BJ (cell line): Measurements from ENCODE around the gene SNX30. TPM values are rescaled to one million over a fixed set of nuclear protein-coding genes. Genes with fewer than 3 reads are reported as not detected.

Experiments
- CTCF ChIA-PET: fragments of 350-600 bp; formaldehyde crosslinking; extraction: SDS; loops from one replicate; lab custom pipeline; 2021; ENCODE audit warnings: antibody characterized with exemption, inconsistent platforms; lab: Yijun Ruan, JAX
- POLR2A ChIA-PET: fragments of 300-600 bp; sonication (Branson Sonifier 250); formaldehyde crosslinking; extraction: SDS; loops from one replicate; lab custom pipeline; 2021; ENCODE audit warnings: antibody characterized with exemption; lab: Charles Lee
- DNase-seq: peaks from one replicate; pipeline ENCODE4 v3.0.0-alpha.2; 2011; ENCODE audit warnings: low read depth
- H3K27me3 ChIP-seq: 2 replicates; pipeline ENCODE4 v1.6.0; 2011; ENCODE audit warnings: low read length; ENCODE audit not compliant: control insufficient read depth, insufficient read depth
- H3K36me3 ChIP-seq: 2 replicates; pipeline ENCODE4 v1.5.1; 2011; ENCODE audit warnings: low read length; ENCODE audit not compliant: control insufficient read depth, insufficient read depth
- H3K4me3 ChIP-seq: 2 replicates; pipeline ENCODE4 v1.5.1; 2011; ENCODE audit warnings: low read depth, mild to moderate bottlenecking, control low read depth, low read length
- polyA plus RNA-seq: library from polyadenylated mRNA; depleted of rRNA; stranded (reverse); fragments of >200 nt; gene quantifications from 2 replicates; pipeline ENCODE4 v1.2.3, GENCODE V29; 2011
- TF ChIP-seq, protein P1 (sequence below): IDR thresholded peaks from 2 replicates; pipeline ENCODE4 v1.5.1; 2011; ENCODE audit warnings: low read depth, mild to moderate bottlenecking, control low read depth, inconsistent platforms, low read length, moderate library complexity; ENCODE audit not compliant: insufficient read depth

SNX30 gene
- polyA plus RNA-seq, 1 experiment, result 6.1 TPM

DNA sequence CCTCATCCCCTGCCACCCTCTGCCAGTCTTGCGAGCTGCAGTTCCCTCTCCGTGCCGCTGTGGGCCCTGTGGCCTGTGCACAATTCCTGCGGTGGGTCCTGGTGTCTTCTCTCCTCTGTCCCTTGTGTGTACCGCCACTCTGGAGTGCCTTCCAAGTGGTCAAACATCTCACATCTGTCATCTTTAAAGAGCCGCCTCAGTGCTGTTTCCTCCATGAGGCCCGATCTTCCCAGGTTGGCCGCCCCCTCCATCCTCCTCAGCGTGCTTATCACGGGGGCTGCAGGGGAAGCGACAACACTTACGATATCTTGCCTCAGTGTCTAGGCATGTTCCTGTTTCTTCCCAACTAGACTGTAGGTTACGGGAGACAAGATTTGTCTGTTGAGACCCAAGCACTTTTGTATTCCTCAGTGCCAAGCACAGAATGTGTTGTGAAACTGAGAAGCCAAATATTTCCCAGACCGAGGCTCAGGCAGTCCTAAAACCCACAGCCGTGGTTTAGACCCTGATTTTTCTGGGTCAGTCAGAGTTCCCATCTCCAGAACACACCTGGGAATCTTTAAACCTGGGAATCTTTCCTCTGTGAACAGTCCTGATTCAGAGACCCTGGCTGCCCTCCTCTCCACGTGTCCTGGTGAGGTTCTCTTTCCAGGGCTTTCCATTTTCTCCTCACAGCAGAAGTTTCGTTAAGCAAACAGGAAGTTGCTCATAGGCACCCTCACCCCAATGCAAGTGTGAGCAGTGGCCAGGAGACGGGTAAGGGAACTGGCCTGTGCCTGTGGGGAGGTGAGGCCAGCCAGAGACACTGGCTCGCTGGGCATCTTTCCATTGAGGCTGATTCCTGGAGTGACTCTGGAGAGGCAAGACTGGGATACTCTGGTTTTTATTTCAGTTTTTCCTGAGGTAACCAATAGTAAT is 111.3 kb downstream of the SNX30 start:
- no peak for DNase-seq
- no peaks in the 10 kb centered on the region for H3K27me3 ChIP-seq
- TF ChIP-seq, protein P1, sequence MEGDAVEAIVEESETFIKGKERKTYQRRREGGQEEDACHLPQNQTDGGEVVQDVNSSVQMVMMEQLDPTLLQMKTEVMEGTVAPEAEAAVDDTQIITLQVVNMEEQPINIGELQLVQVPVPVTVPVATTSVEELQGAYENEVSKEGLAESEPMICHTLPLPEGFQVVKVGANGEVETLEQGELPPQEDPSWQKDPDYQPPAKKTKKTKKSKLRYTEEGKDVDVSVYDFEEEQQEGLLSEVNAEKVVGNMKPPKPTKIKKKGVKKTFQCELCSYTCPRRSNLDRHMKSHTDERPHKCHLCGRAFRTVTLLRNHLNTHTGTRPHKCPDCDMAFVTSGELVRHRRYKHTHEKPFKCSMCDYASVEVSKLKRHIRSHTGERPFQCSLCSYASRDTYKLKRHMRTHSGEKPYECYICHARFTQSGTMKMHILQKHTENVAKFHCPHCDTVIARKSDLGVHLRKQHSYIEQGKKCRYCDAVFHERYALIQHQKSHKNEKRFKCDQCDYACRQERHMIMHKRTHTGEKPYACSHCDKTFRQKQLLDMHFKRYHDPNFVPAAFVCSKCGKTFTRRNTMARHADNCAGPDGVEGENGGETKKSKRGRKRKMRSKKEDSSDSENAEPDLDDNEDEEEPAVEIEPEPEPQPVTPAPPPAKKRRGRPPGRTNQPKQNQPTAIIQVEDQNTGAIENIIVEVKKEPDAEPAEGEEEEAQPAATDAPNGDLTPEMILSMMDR, result no peak
- ChIA-PET CTCF (interaction anchor here (1.3 kb wide), 1 partner anchor 26 kb away, joined by 3 read pairs; no protein-coding TSS in a partner anchor), POLR2A (no interaction called here)
- no peak overlapping the region for H3K4me3 ChIP-seq
- peaks cover 5% of the 10 kb centered on the region; the same call in 1 of the 2 replicates for H3K36me3 ChIP-seq

DNA sequence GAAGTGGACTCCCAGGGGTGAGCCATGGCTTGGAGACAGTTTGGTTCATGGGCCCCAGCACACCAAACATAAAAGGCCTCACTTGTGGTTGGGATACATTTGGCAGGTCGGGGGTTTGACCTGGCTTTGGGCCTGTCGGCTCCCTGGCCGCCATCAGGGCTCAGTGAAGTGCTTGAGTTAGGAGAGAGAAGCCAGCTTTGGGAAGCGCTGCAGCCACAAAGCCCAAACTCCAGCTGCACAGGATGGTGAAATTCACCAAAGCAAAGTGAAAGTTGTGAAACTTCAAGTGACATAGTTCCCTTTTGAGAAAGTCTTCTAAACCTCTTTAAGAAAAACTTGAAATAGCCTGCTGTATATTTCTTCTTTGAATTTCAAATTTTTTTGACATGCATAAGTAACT is 112.7 kb downstream of the SNX30 start:
- TF ChIP-seq, protein P1, result no peak
- ChIA-PET POLR2A (no interaction called here), CTCF (interaction anchor here (1.0 to 1.3 kb wide), 4 partner anchors 10 to 42 kb away, joined by 3 to 4 read pairs (median 4); no protein-coding TSS in a partner anchor)
- no peak for DNase-seq
- H3K27me3 ChIP-seq, result no peaks in the 10 kb centered on the region
- H3K4me3 ChIP-seq, result no peak overlapping the region
- H3K36me3 ChIP-seq, result peaks cover 5% of the 10 kb centered on the region; the same call in 1 of the 2 replicates

DNA sequence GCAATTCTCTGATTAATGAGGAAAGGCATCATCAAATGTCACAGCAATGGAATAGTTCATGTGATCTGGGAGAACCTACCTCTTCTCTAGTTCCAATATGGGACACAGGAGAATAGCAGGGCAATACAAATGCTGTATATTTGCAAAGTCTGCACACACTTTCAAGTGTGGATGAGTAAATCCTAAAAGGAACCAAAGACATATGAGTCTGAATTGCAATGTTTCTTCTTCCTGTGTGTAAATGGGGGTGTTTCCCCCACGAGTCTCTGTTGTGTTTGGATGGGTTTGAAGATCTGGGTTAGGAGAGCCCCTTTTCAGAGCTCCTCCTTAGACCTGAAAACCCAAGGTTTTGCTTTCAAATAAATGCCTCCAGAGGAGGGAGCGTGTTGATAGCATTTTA is 113.2 kb downstream of the SNX30 start:
- CTCF ChIA-PET, result interaction anchor here (1.0 to 1.3 kb wide), 5 partner anchors 9 to 42 kb away, joined by 3 to 4 read pairs (median 4); no protein-coding TSS in a partner anchor
- H3K4me3 ChIP-seq, result no peak overlapping the region
- no peaks in the 10 kb centered on the region for H3K27me3 ChIP-seq
- POLR2A ChIA-PET, result no interaction called here
- H3K36me3 ChIP-seq, result peaks cover 5% of the 10 kb centered on the region; the same call in 1 of the 2 replicates
- DNase-seq, result no peak
- TF ChIP-seq, protein P1, result no peak

DNA sequence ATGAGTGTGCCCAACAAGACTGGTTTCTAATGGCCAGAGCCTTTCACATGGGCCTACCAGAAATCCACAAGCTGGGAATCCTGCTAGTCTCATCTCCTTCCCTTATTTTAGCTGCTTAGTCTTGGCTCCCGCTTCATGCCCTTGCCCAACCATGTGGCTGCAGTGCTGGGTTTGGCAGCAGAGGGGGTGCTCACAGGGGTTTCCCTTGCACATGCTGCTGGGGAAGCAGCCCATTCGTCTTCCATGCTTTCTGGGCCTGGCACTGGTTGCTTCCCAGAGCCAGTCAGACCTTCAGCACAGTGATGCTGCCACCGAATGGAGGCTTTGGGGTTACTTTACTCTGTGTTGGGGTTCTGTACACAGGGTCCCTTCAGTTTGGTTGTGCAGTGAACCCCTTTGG is 113.8 kb downstream of the SNX30 start:
- Histone ChIP-seq H3K36me3 (peaks cover 7% of the 10 kb centered on the region), H3K4me3 (no peak overlapping the region), H3K27me3 (no peaks in the 10 kb centered on the region)
- TF ChIP-seq, protein P1, result no peak
- ChIA-PET CTCF (interaction anchor here (1.0 to 1.3 kb wide), 3 partner anchors 10 to 18 kb away, joined by 3 to 4 read pairs (median 4); no protein-coding TSS in a partner anchor), POLR2A (no interaction called here)
- DNase-seq, result no peak

DNA sequence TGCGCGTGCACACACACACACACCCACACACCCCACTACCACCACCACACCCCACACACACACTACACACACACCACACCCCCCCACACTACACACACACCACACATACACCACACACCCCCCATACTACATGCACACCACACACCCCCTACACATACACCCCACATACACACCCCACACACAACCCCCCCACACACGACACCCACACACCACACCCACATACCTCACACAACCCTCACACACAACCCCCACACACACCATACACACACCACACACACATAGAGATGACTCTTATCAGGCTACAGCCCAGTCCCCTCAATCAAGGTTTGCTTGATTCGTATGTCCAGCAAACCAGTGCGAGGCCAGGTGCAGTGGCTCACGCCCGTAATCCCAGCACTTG is 114.4 kb downstream of the SNX30 start:
- CTCF ChIA-PET, result no interaction called here
- H3K36me3 ChIP-seq, result peaks cover 7% of the 10 kb centered on the region
- TF ChIP-seq, protein P1, result no peak

More for the DNA sequence above, 114.4 kb downstream of the SNX30 start:
- no peak for DNase-seq
- no peak overlapping the region for H3K4me3 ChIP-seq
- H3K27me3 ChIP-seq, result no peaks in the 10 kb centered on the region
- POLR2A ChIA-PET, result no interaction called here
